ENCODE measurements around the gene SAMD5.

DNA sequence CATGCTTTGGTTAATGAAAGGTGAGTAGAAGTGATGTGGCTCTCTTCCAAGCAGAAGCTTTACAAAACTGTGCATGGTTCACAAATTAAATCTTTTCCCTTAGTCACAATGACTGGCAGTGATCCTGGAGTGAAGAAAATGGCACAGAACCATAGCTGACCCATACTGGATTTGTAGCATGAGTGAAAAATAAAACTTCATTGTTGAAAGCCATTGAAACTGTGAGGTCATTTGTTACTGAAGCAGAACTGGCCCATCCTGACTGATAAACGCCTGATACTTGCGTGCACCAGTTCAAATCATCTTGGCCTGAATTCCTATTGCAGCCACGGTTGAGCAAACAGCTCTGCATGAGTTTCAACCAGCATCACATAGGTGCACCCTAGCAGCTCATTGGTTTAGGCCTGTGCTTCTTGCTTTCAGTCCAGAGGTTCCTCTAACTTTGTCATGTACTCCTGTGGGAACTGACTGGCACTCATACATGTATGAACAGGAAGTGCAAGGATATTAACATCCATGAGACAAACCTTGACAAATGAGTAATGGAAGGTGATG lies 40.5 kb downstream of the SAMD5 start:
- TF ChIP-seq, protein P1, sequence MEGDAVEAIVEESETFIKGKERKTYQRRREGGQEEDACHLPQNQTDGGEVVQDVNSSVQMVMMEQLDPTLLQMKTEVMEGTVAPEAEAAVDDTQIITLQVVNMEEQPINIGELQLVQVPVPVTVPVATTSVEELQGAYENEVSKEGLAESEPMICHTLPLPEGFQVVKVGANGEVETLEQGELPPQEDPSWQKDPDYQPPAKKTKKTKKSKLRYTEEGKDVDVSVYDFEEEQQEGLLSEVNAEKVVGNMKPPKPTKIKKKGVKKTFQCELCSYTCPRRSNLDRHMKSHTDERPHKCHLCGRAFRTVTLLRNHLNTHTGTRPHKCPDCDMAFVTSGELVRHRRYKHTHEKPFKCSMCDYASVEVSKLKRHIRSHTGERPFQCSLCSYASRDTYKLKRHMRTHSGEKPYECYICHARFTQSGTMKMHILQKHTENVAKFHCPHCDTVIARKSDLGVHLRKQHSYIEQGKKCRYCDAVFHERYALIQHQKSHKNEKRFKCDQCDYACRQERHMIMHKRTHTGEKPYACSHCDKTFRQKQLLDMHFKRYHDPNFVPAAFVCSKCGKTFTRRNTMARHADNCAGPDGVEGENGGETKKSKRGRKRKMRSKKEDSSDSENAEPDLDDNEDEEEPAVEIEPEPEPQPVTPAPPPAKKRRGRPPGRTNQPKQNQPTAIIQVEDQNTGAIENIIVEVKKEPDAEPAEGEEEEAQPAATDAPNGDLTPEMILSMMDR (IDR thresholded peaks at IDR 0.05): no peak
- TF ChIP-seq POLR2AphosphoS5 (IDR thresholded peaks at IDR 0.05; ENCODE audit: low read depth, low read length): no peak
- TF ChIP-seq, protein P2, sequence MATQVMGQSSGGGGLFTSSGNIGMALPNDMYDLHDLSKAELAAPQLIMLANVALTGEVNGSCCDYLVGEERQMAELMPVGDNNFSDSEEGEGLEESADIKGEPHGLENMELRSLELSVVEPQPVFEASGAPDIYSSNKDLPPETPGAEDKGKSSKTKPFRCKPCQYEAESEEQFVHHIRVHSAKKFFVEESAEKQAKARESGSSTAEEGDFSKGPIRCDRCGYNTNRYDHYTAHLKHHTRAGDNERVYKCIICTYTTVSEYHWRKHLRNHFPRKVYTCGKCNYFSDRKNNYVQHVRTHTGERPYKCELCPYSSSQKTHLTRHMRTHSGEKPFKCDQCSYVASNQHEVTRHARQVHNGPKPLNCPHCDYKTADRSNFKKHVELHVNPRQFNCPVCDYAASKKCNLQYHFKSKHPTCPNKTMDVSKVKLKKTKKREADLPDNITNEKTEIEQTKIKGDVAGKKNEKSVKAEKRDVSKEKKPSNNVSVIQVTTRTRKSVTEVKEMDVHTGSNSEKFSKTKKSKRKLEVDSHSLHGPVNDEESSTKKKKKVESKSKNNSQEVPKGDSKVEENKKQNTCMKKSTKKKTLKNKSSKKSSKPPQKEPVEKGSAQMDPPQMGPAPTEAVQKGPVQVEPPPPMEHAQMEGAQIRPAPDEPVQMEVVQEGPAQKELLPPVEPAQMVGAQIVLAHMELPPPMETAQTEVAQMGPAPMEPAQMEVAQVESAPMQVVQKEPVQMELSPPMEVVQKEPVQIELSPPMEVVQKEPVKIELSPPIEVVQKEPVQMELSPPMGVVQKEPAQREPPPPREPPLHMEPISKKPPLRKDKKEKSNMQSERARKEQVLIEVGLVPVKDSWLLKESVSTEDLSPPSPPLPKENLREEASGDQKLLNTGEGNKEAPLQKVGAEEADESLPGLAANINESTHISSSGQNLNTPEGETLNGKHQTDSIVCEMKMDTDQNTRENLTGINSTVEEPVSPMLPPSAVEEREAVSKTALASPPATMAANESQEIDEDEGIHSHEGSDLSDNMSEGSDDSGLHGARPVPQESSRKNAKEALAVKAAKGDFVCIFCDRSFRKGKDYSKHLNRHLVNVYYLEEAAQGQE (IDR thresholded peaks at IDR 0.05; ENCODE audit: insufficient read depth in 1 of 2, low read depth in 2 of 2, low read length in 1 of 2): no peak

Data from Panc1 (cell line).